ENCODE results near the gene METTL5. TPM values are rescaled to one million over a fixed set of nuclear protein-coding genes. Genes with fewer than 3 reads are reported as not detected.

The METTL5 gene
- total and polyA plus RNA-seq, 4 donors, result 29.2 to 59.0 (median 33.0) TPM

DNA sequence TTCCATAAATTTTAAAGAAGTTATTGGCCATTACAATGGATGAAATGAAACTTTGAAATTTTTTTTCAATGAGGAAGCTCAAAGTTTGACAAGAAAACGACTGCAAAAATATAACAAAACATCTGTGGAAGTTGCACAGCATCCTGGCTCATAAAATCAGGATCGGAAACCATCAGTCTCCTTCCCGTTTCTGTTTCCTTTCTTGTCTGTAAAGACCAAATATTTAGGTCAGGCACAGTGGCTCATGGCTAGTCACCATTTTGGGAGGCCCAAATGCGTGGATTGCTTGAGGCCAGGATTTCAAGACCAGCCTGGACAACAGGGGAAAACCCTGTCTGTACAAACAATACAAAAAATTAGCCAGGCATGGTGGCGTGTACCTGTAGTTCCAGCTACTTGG is 53.7 kb downstream of the METTL5 start:
- DNase-seq, result no peak
- Histone ChIP-seq H3K4me1 (ENCODE audit: control insufficient read depth in 5 of 5, insufficient read depth in 5 of 5, low read length in 5 of 5) (peaks cover 0 to 9% (median 4%) of the 10 kb centered on the region in 5 donors), H3K4me3 (no peak overlapping the region), H3K9me3 (ENCODE audit: control insufficient read depth in 4 of 4, insufficient read depth in 3 of 4, low read length in 3 of 4) (peaks cover 0 to 2% (median 0%) of the 10 kb centered on the region in 4 donors), H3K27me3 (ENCODE audit: control insufficient read depth in 3 of 3, insufficient read depth in 3 of 3, low read length in 2 of 3) (peaks cover 0 to 23% (median 19%) of the 10 kb centered on the region in 3 donors), H3K27ac (ENCODE audit: low read depth in 1 of 2, low read length in 1 of 2) (no peak overlapping the region), H3K36me3 (ENCODE audit: control insufficient read depth in 4 of 4, insufficient read depth in 4 of 4, low read length in 4 of 4) (no peaks in the 10 kb centered on the region), H3K9ac (ENCODE audit: insufficient read depth in 1 of 2, low read length in 2 of 2) (no peak overlapping the region)
- TF ChIP-seq, protein P1, sequence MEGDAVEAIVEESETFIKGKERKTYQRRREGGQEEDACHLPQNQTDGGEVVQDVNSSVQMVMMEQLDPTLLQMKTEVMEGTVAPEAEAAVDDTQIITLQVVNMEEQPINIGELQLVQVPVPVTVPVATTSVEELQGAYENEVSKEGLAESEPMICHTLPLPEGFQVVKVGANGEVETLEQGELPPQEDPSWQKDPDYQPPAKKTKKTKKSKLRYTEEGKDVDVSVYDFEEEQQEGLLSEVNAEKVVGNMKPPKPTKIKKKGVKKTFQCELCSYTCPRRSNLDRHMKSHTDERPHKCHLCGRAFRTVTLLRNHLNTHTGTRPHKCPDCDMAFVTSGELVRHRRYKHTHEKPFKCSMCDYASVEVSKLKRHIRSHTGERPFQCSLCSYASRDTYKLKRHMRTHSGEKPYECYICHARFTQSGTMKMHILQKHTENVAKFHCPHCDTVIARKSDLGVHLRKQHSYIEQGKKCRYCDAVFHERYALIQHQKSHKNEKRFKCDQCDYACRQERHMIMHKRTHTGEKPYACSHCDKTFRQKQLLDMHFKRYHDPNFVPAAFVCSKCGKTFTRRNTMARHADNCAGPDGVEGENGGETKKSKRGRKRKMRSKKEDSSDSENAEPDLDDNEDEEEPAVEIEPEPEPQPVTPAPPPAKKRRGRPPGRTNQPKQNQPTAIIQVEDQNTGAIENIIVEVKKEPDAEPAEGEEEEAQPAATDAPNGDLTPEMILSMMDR (IDR thresholded peaks at IDR 0.05; ENCODE audit: control extremely low read depth, extremely low read depth), result no peak
- ATAC-seq (ENCODE audit: insufficient read depth, low FRiP score), result no peak
- 51 to 73% methylated on average over 5 of the region's 5 CpGs for WGBS, 2 donors

DNA sequence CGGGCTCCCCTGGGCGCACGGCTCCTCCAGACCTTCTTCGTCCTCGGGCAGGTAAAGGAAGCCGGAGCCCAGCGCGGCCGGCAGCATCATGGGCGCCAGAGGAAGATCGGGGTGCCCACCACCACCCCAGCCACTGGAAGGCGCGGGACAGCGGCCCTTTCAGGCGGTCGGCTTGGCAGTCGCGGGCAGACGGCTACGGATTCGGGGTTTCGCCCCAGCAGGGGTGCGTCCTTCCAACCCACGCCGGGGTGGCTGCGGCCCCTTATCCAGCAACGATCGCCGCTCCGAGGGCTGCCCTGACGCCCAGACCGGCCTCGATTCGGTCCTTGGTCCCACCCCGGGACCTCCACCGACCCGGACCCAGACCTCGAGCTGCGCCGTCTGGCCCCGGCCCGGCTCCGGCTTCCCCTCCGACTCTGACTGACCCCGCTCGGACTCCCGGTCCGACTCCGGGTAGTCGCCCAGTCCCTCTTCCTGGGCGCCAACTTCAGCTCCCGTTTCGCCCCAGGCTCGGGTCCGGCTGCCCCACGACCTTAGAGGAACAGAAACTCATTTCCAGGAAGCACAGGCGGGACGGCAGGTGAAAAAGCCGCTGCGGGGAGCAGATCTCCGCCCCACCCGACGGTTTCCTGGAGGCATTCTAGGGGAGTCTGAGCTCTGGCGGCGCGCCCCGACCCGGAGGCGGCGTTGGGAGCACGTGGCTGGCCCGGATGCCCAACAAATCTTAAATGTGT is 56.3 kb downstream of the METTL5 start:
- Histone ChIP-seq H3K4me3 (peak overlapping the region; percentile 48), H3K9me3 (ENCODE audit: control insufficient read depth in 4 of 4, insufficient read depth in 3 of 4, low read length in 3 of 4) (peaks cover 0 to 2% (median 0%) of the 10 kb centered on the region in 4 donors), H3K9ac (ENCODE audit: insufficient read depth in 1 of 2, low read length in 2 of 2) (no peak overlapping the region), H3K4me1 (ENCODE audit: control insufficient read depth in 5 of 5, insufficient read depth in 5 of 5, low read length in 5 of 5) (peaks cover 0 to 9% (median 4%) of the 10 kb centered on the region in 5 donors), H3K36me3 (ENCODE audit: control insufficient read depth in 4 of 4, insufficient read depth in 4 of 4, low read length in 4 of 4) (no peaks in the 10 kb centered on the region), H3K27ac (ENCODE audit: low read depth in 1 of 2, low read length in 1 of 2) (no peak overlapping the region), H3K27me3 (ENCODE audit: control insufficient read depth in 3 of 3, insufficient read depth in 3 of 3, low read length in 2 of 3) (peaks cover 0 to 23% (median 19%) of the 10 kb centered on the region in 3 donors)
- 16 to 26% methylated on average over 57 to 72 of the region's 72 CpGs for WGBS, 2 donors
- ATAC-seq (ENCODE audit: insufficient read depth, low FRiP score) (peak; percentile 65), DNase-seq (peak in 2 of 3 donors; percentile 21 to 23)
- TF ChIP-seq, protein P1 (IDR thresholded peaks at IDR 0.05; ENCODE audit: control extremely low read depth, extremely low read depth), result no peak

DNA sequence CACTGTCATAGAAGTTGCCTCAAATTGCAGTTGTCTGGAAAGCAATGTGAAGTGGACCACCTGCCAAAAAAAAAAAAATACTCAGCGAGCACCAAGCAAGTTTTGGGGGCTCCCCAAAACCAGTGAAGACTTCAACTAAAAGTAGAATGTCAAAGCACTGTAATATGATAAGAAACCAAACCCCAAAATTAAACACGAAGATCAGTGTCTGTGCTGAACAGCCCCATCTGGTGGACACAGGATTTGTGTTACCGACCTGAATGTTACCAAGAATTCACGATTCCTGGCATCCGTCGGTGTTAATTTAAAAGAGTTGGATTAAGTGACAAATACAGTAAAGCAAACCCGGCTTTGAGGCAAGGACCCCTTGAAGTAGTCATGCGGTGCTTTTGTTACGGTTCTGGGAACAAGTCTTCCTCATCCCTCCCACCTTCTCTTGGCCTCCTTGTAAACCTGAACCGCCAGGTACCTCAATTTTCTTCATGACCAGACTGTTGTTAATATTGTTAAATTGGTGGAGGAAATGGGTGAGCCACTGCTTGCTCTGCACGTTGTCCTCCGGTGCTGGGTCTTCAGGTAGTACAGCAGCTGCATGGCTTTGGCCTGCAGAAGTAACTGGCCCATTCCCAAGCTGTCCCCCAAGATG is 57.3 kb downstream of the METTL5 start:
- no peaks in the 10 kb centered on the region for H3K36me3 ChIP-seq (ENCODE audit: control insufficient read depth in 4 of 4, insufficient read depth in 4 of 4, low read length in 4 of 4)
- H3K4me3 ChIP-seq, result no peak overlapping the region
- H3K27me3 ChIP-seq (ENCODE audit: control insufficient read depth in 3 of 3, insufficient read depth in 3 of 3, low read length in 2 of 3), result peaks cover 0 to 23% (median 19%) of the 10 kb centered on the region in 3 donors
- 19 to 20% methylated on average over 12 of the region's 12 CpGs for WGBS, 2 donors
- DNase-seq (peak; percentile 53 to 83 (median 74)), ATAC-seq (ENCODE audit: insufficient read depth, low FRiP score) (no peak)
- no peak overlapping the region for H3K9ac ChIP-seq (ENCODE audit: insufficient read depth in 1 of 2, low read length in 2 of 2)
- H3K4me1 ChIP-seq (ENCODE audit: control insufficient read depth in 5 of 5, insufficient read depth in 5 of 5, low read length in 5 of 5), result peaks cover 0 to 9% (median 4%) of the 10 kb centered on the region in 5 donors
- TF ChIP-seq, protein P1 (IDR thresholded peaks at IDR 0.05; ENCODE audit: control extremely low read depth, extremely low read depth), result peak; percentile 47
- H3K9me3 ChIP-seq (ENCODE audit: control insufficient read depth in 4 of 4, insufficient read depth in 3 of 4, low read length in 3 of 4), result peaks cover 0 to 2% (median under 1%) of the 10 kb centered on the region in 4 donors
- H3K27ac ChIP-seq (ENCODE audit: low read depth in 1 of 2, low read length in 1 of 2), result no peak overlapping the region

All from lung (tissue), 12 donors.